ENCODE data around the gene KRTAP19-4.

The KRTAP19-4 gene

GRCh38 chr21:30448514-30448913, 48.5 kb downstream of the KRTAP19-4 start:
- H3K4me3 ChIP-seq (ENCODE audit: low read depth, low read length) = no peak overlapping the region
- TF ChIP-seq POLR2A (IDR thresholded peaks at IDR 0.05; ENCODE audit: extremely low read depth, insufficient read length) (no peak), CTCF (IDR thresholded peaks at IDR 0.05; ENCODE audit: low read depth, low read length) (no peak), MYC (IDR thresholded peaks at IDR 0.05; ENCODE audit: low read depth, low read length) (no peak), MAX (IDR thresholded peaks at IDR 0.05; ENCODE audit: low read depth, low read length) (no peak)
- DNase-seq (ENCODE audit: low read depth) = no peak

DNA sequence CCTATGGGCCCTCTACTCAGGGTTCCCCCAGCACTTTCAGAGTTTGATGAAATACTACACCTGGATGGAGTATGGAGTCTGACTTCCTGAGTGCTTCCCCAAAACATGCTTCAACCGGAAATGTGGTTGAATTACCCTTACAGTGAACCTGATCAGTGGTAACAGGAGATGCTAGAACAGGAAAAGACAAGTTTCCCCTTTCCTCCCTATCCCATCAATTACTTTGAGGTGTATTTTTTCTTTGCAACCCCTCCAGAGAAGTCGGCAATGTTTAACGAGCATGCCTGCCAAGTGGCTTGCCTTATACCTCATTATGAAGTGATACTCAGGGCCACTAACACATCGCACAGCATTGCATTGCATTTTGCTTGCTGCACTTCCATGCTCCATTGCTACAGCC, 49.9 kb downstream of the KRTAP19-4 start:
- no peak for DNase-seq (ENCODE audit: low read depth)
- H3K4me3 ChIP-seq (ENCODE audit: low read depth, low read length) = no peak overlapping the region
- TF ChIP-seq POLR2A (IDR thresholded peaks at IDR 0.05; ENCODE audit: extremely low read depth, insufficient read length) = no peak
- TF ChIP-seq MYC (IDR thresholded peaks at IDR 0.05; ENCODE audit: low read depth, low read length) = no peak
- TF ChIP-seq MAX (IDR thresholded peaks at IDR 0.05; ENCODE audit: low read depth, low read length) = no peak
- no peak for TF ChIP-seq CTCF (IDR thresholded peaks at IDR 0.05; ENCODE audit: low read depth, low read length)

All from NB4 (cell line).